ENCODE data around the gene NUP37.
"Not testable (repeated sequence)": the region's sequence is repeated elsewhere in the genome, so short reads cannot be mapped to it uniquely, and the experiment has no call there.

NUP37 gene

GRCh38 chr12:102106905-102107304 lies 13.0 kb downstream of the NUP37 start:
- TF ChIP-seq ZNF274 (IDR thresholded peaks at IDR 0.05; ENCODE audit: low read depth, low read length), result no peak
- TF ChIP-seq YY1 (IDR thresholded peaks at IDR 0.05; ENCODE audit: insufficient read depth, insufficient read length), result no peak
- no peak for TF ChIP-seq SUZ12 (IDR thresholded peaks at IDR 0.05; ENCODE audit: extremely low read depth, insufficient read depth, insufficient read length)
- DNase-seq (ENCODE audit: low read depth, low spot score), result no peak
- H3K27me3 ChIP-seq (ENCODE audit: insufficient read depth, insufficient read length), result no peaks in the 10 kb centered on the region
- peaks cover 25% of the 10 kb centered on the region for H3K9me3 ChIP-seq (ENCODE audit: insufficient read depth, low read length)
- H3K4me1 ChIP-seq (ENCODE audit: insufficient read depth, insufficient read length), result no peaks in the 10 kb centered on the region
- no peak overlapping the region for H3K4me3 ChIP-seq (ENCODE audit: insufficient read length, low read depth)
- no peak overlapping the region for H3K9ac ChIP-seq (ENCODE audit: insufficient read length, low read depth)
- H3K36me3 ChIP-seq (ENCODE audit: insufficient read depth, insufficient read length, low read length), result peaks cover 74% of the 10 kb centered on the region

DNA sequence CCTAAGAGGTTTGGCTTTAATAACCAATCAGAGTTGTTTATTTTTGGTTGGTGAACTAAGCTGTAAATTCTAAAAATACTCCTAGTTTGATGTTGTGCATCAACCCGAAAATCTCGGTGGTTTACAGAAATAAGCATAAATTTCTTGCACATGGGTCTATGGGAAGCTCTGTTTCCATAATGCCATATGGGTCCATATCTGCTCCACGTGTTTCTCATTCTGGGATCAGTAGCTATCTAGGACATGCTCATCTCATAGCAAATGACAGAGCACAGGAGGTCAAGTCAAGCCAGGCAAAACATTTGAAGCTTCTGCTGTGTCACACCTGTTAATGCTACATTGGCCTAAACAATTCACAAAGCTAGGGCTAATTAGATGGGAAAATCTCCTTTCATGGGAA lies 23.1 kb downstream of the NUP37 start:
- H3K9me3 ChIP-seq (ENCODE audit: insufficient read depth, low read length), result peaks cover 9% of the 10 kb centered on the region; the same call in 1 of the 2 replicates
- no peaks in the 10 kb centered on the region for H3K27me3 ChIP-seq (ENCODE audit: insufficient read depth, insufficient read length)
- TF ChIP-seq ZNF274 (IDR thresholded peaks at IDR 0.05; ENCODE audit: low read depth, low read length) (no peak), YY1 (IDR thresholded peaks at IDR 0.05; ENCODE audit: insufficient read depth, insufficient read length) (no peak), SUZ12 (IDR thresholded peaks at IDR 0.05; ENCODE audit: extremely low read depth, insufficient read depth, insufficient read length) (no peak)
- no peaks in the 10 kb centered on the region for H3K4me1 ChIP-seq (ENCODE audit: insufficient read depth, insufficient read length)
- no peak overlapping the region for H3K9ac ChIP-seq (ENCODE audit: insufficient read length, low read depth)
- H3K36me3 ChIP-seq (ENCODE audit: insufficient read depth, insufficient read length, low read length), result peaks cover 61% of the 10 kb centered on the region
- H3K4me3 ChIP-seq (ENCODE audit: insufficient read length, low read depth), result no peak overlapping the region
- DNase-seq (ENCODE audit: low read depth, low spot score), result no peak

DNA sequence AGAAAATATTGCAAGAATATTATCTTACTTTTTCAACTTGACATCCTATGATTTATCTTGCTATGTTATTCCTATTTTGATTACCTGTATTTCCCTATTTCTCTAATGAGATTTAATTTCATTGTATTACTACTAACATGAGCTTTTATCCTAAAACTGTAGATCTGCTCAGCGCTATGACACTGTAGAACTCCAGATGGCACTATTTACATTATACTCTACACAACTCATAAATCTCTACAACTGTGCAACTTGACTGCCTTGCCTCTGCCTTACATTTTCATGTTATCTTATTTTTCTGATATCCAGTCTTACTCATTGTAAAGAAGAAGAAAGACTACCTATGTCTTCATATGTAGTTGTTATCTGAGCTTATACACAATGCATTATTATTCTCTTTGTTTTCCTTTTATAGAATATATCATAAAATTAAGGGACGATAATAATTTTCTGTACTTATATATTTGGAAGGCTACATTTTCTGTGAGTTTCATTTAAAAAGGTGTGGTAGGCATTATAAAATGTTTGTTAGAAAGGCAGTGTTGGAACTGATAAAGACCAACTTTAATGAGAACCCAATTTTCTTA lies 24.1 kb downstream of the NUP37 start:
- no peaks in the 10 kb centered on the region for H3K4me1 ChIP-seq (ENCODE audit: insufficient read depth, insufficient read length)
- TF ChIP-seq SUZ12 (IDR thresholded peaks at IDR 0.05; ENCODE audit: extremely low read depth, insufficient read depth, insufficient read length) (no peak), YY1 (IDR thresholded peaks at IDR 0.05; ENCODE audit: insufficient read depth, insufficient read length) (no peak), ZNF274 (IDR thresholded peaks at IDR 0.05; ENCODE audit: low read depth, low read length) (no peak)
- peaks cover 63% of the 10 kb centered on the region for H3K36me3 ChIP-seq (ENCODE audit: insufficient read depth, insufficient read length, low read length)
- peaks cover 20% of the 10 kb centered on the region for H3K9me3 ChIP-seq (ENCODE audit: insufficient read depth, low read length)
- no peak for DNase-seq (ENCODE audit: low read depth, low spot score)
- H3K27me3 ChIP-seq (ENCODE audit: insufficient read depth, insufficient read length), result no peaks in the 10 kb centered on the region
- H3K9ac ChIP-seq (ENCODE audit: insufficient read length, low read depth), result no peak overlapping the region
- H3K4me3 ChIP-seq (ENCODE audit: insufficient read length, low read depth), result no peak overlapping the region

DNA sequence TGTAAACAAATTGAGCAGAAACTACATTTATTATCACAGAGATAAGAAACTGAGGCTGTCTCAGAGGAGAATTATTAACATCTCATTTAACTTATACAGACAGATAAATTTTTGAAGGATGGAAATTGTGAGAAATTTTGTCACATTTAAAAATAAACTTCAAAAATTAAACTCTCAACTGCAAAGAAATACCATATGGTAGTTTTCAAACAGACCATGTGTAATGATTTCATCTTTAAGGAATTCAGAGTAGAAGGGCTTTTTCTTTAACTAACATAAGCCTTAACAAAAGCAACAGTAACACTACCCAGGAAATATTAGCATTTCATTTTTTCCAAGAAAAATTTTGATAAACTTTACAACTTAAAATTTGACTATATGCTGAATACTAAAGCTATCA lies 26.6 kb downstream of the NUP37 start:
- Histone ChIP-seq H3K27me3 (ENCODE audit: insufficient read depth, insufficient read length) (no peaks in the 10 kb centered on the region), H3K9ac (ENCODE audit: insufficient read length, low read depth) (no peak overlapping the region), H3K4me1 (ENCODE audit: insufficient read depth, insufficient read length) (no peaks in the 10 kb centered on the region), H3K9me3 (ENCODE audit: insufficient read depth, low read length) (peaks cover 40% of the 10 kb centered on the region), H3K36me3 (ENCODE audit: insufficient read depth, insufficient read length, low read length) (peaks cover 51% of the 10 kb centered on the region), H3K4me3 (ENCODE audit: insufficient read length, low read depth) (no peak overlapping the region)
- no peak for DNase-seq (ENCODE audit: low read depth, low spot score)
- TF ChIP-seq YY1 (IDR thresholded peaks at IDR 0.05; ENCODE audit: insufficient read depth, insufficient read length) (no peak), ZNF274 (IDR thresholded peaks at IDR 0.05; ENCODE audit: low read depth, low read length) (no peak), SUZ12 (IDR thresholded peaks at IDR 0.05; ENCODE audit: extremely low read depth, insufficient read depth, insufficient read length) (no peak)

- peaks cover 47% of the 10 kb centered on the region for H3K9me3 ChIP-seq (ENCODE audit: insufficient read depth, low read length)
- not testable (repeated sequence) for H3K9ac ChIP-seq (ENCODE audit: insufficient read length, low read depth); H3K27me3 ChIP-seq (ENCODE audit: insufficient read depth, insufficient read length); H3K4me1 ChIP-seq (ENCODE audit: insufficient read depth, insufficient read length); DNase-seq (ENCODE audit: low read depth, low spot score); H3K4me3 ChIP-seq (ENCODE audit: insufficient read length, low read depth)
- H3K36me3 ChIP-seq (ENCODE audit: insufficient read depth, insufficient read length, low read length), result peaks cover 46% of the 10 kb centered on the region
These were observed 30.6 kb downstream of the NUP37 start for GRCh38 chr12:102089228-102089835.

DNA sequence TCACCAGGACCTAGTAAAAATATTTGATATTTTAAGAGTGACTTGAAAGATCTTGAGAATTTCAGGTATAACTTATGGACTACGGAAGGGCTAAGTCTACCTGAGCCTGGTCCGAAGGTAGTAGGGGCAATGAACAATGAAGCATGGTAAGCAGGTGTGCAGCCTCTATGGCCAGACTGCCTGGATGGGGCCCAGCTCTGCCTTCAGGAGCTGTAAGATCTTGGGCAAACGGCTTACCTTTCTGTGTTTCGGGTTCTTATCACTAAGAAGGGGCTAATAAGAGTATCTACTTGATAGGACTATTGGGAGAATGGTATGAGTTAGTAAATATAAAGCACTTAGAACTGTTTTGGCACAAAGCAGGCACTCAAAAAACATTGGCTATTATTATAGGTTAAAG lies 39.1 kb downstream of the NUP37 start:
- no peak overlapping the region for H3K9ac ChIP-seq (ENCODE audit: insufficient read length, low read depth)
- H3K36me3 ChIP-seq (ENCODE audit: insufficient read depth, insufficient read length, low read length), result peaks cover 78% of the 10 kb centered on the region
- H3K27me3 ChIP-seq (ENCODE audit: insufficient read depth, insufficient read length), result no peaks in the 10 kb centered on the region
- no peak for DNase-seq (ENCODE audit: low read depth, low spot score)
- no peak for TF ChIP-seq SUZ12 (IDR thresholded peaks at IDR 0.05; ENCODE audit: extremely low read depth, insufficient read depth, insufficient read length)
- no peak for TF ChIP-seq YY1 (IDR thresholded peaks at IDR 0.05; ENCODE audit: insufficient read depth, insufficient read length)
- TF ChIP-seq ZNF274 (IDR thresholded peaks at IDR 0.05; ENCODE audit: low read depth, low read length), result no peak
- H3K9me3 ChIP-seq (ENCODE audit: insufficient read depth, low read length), result no peaks in the 10 kb centered on the region
- H3K4me1 ChIP-seq (ENCODE audit: insufficient read depth, insufficient read length), result no peaks in the 10 kb centered on the region
- H3K4me3 ChIP-seq (ENCODE audit: insufficient read length, low read depth), result no peak overlapping the region

DNA sequence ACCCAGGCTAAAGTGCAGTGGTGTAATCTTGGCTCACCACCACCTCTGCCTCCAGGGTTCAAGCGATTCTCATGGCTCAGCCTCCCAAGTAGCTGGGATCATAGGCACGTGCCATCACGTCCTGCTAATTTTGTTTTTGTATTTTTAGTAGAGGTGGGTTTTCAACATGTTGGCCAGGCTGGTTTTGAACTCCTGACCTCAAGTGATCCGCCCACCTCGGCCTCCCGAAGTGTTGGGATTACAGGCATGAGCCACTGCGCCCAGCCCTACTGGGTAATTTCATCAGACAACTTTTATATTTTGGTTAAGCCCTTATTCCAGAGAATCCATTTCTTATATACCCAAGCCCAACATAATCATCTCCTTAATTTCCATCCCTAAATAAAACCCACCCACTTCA lies 47.8 kb downstream of the NUP37 start:
- not testable (repeated sequence) for H3K4me1 ChIP-seq (ENCODE audit: insufficient read depth, insufficient read length); DNase-seq (ENCODE audit: low read depth, low spot score); H3K9me3 ChIP-seq (ENCODE audit: insufficient read depth, low read length); H3K9ac ChIP-seq (ENCODE audit: insufficient read length, low read depth); H3K4me3 ChIP-seq (ENCODE audit: insufficient read length, low read depth); H3K27me3 ChIP-seq (ENCODE audit: insufficient read depth, insufficient read length)
- peaks cover 29% of the 10 kb centered on the region for H3K36me3 ChIP-seq (ENCODE audit: insufficient read depth, insufficient read length, low read length)

Data from NT2/D1 (cell line).